CD14-positive monocyte (primary cell): ENCODE measurements around the gene ETV4. TPM values are rescaled to one million over a fixed set of nuclear protein-coding genes. Genes with fewer than 3 reads are reported as not detected.
A peak's percentile ranks its signal among the peaks of the same experiment; 100 is the strongest.

Experiments used
- DNase-seq, 3 donors: peaks; one replicate each; pipeline ENCODE4 v3.0.0-alpha.2; 2011 to 2022
- H2AFZ ChIP-seq: 2 replicates; pipeline ENCODE4 v1.6.0; 2012; ENCODE audit warnings: mild to moderate bottlenecking, low read depth, low read length, inconsistent platforms; ENCODE audit not compliant: insufficient read depth, poor library complexity, severe bottlenecking
- H3K27ac ChIP-seq, 2 donors: 1 replicate in 1 of 2; 2 replicates in 1 of 2; pipeline ENCODE4 v1.5.1; 2012 to 2013; ENCODE audit warnings: low read length in 2 of 2, control low read depth in 1 of 2, inconsistent platforms in 1 of 2, low read depth in 1 of 2, mild to moderate bottlenecking in 1 of 2
- H3K27me3 ChIP-seq, 2 donors: one replicate each; pipeline versions ENCODE4 v1.6.0 to v1.6.1; 2011 to 2013; ENCODE audit warnings: low read length in 2 of 2; ENCODE audit not compliant: control insufficient read depth in 2 of 2, insufficient read depth in 2 of 2
- H3K36me3 ChIP-seq, 2 donors: replicated peaks in 1 of 2; 1 replicate in 1 of 2; 2 replicates in 1 of 2; pipeline versions ENCODE4 v1.5.1 to v1.6.1; 2012 to 2013; ENCODE audit warnings: low read length in 2 of 2, control low read depth in 1 of 2, inconsistent platforms in 1 of 2, mild to moderate bottlenecking in 1 of 2; ENCODE audit not compliant: insufficient read depth in 2 of 2, control insufficient read depth in 1 of 2
- H3K4me1 ChIP-seq, 2 donors: 1 replicate in 1 of 2; 2 replicates in 1 of 2; pipeline versions ENCODE4 v1.5.1 to v1.6.1; 2012 to 2013; ENCODE audit warnings: low read length in 2 of 2, control low read depth in 1 of 2, inconsistent platforms in 1 of 2, mild to moderate bottlenecking in 1 of 2, moderate library complexity in 1 of 2; ENCODE audit not compliant: insufficient read depth in 2 of 2, control insufficient read depth in 1 of 2
- H3K4me2 ChIP-seq: replicated peaks from 2 replicates; pipeline ENCODE3; 2012; ENCODE audit warnings: low read length, moderate library complexity, mild to moderate bottlenecking; ENCODE audit not compliant: poor library complexity, severe bottlenecking; ENCODE audit errors: extremely low read depth
- H3K4me3 ChIP-seq, 3 experiments: fragments of 200-600 bp in 1 of 3; sonication (generic) in 1 of 3; replicated peaks in 1 of 3; 1 replicate in 2 of 3; 2 replicates in 1 of 3; pipeline ENCODE4 v1.5.1; 2011 to 2013; ENCODE audit warnings: low read length in 3 of 3, mild to moderate bottlenecking in 3 of 3, control low read depth in 2 of 3, low read depth in 2 of 3, inconsistent platforms in 1 of 3, moderate library complexity in 1 of 3
- H3K79me2 ChIP-seq: 2 replicates; pipeline ENCODE4 v1.6.0; 2012; ENCODE audit warnings: mild to moderate bottlenecking, control low read depth, inconsistent platforms, low read length, moderate library complexity; ENCODE audit not compliant: insufficient read depth
- H3K9ac ChIP-seq: 2 replicates; pipeline ENCODE4 v1.6.0; 2017; ENCODE audit warnings: low read length, mild to moderate bottlenecking; ENCODE audit not compliant: insufficient read depth, poor library complexity, severe bottlenecking
- H3K9me3 ChIP-seq, 2 donors: replicated peaks in 1 of 2; 1 replicate in 1 of 2; 2 replicates in 1 of 2; pipeline versions ENCODE4 v1.5.1 to v1.6.1; 2012 to 2013; ENCODE audit warnings: low read length in 2 of 2, control low read depth in 1 of 2; ENCODE audit not compliant: control insufficient read depth in 1 of 2, insufficient read depth in 1 of 2
- H4K20me1 ChIP-seq: 2 replicates; pipeline ENCODE4 v1.6.0; 2012; ENCODE audit warnings: mild to moderate bottlenecking, low read length, control low read depth, moderate library complexity; ENCODE audit not compliant: insufficient read depth
- H3K27ac Mint-ChIP-seq, 7 donors: one replicate each; pipeline ENCODE4 v1.8.0; 2020; ENCODE audit warnings: mild to moderate bottlenecking in 7 of 7, mixed read lengths in 7 of 7, moderate library complexity in 6 of 7, inconsistent platforms in 2 of 7
- H3K27me3 Mint-ChIP-seq, 3 donors: one replicate each; pipeline ENCODE4 v1.8.0; 2021 to 2022; ENCODE audit warnings: low read depth in 3 of 3, mild to moderate bottlenecking in 3 of 3, mixed read lengths in 3 of 3, moderate library complexity in 3 of 3, inconsistent platforms in 1 of 3
- H3K36me3 Mint-ChIP-seq, 2 donors: one replicate each; pipeline ENCODE4 v1.8.0; 2020; ENCODE audit warnings: mixed read lengths in 2 of 2, inconsistent platforms in 1 of 2, mild to moderate bottlenecking in 1 of 2
- H3K4me1 Mint-ChIP-seq: one replicate; pipeline ENCODE4 v1.8.0; 2020; ENCODE audit warnings: mild to moderate bottlenecking, mixed read lengths
- H3K4me3 Mint-ChIP-seq, 2 donors: one replicate each; pipeline ENCODE4 v1.8.0; 2020; ENCODE audit warnings: mild to moderate bottlenecking in 2 of 2, mixed read lengths in 2 of 2, moderate library complexity in 1 of 2
- H3K9me3 Mint-ChIP-seq, 7 donors: one replicate each; pipeline ENCODE4 v1.8.0; 2020 to 2022; ENCODE audit warnings: mixed read lengths in 7 of 7, mild to moderate bottlenecking in 6 of 7, moderate library complexity in 6 of 7, inconsistent platforms in 2 of 7
- CTCF ChIP-seq: fragments of 200-600 bp; IDR thresholded peaks from one replicate; pipeline ENCODE4 v1.8.0; 2022; ENCODE audit warnings: antibody characterized with exemption, mild to moderate bottlenecking
- WGBS: methylation state at CpG from one replicate; pipeline ENCODE4 v1.1.5; 2013; ENCODE audit warnings: missing lambda C conversion rate; ENCODE audit not compliant: insufficient coverage; 5-methylcytosine and 5-hydroxymethylcytosine counted together
- intact Hi-C, 2 donors: fragments of 100-400 bp; cut with micrococcal nuclease; formaldehyde crosslinking; loops; one replicate each; pipeline versions ENCODE4 v1.15.0 to v1.15.1; 2023
- polyA plus RNA-seq, 3 donors: library from polyadenylated mRNA; depleted of rRNA in 1 of 3; unstranded in 2 of 3; stranded (reverse) in 1 of 3; fragments of 300-500 nt in 2 of 3; fragments of >200 nt in 1 of 3; fragmentation: Illumina TruSeq in 2 of 3; gene quantifications; 1 replicate in 2 of 3; 2 replicates in 1 of 3; pipeline ENCODE4 v1.2.3, GENCODE V29; 2012 to 2021

The ETV4 gene
- polyA plus RNA-seq, 3 donors: not detected

- Histone ChIP-seq H2AFZ (no peak overlapping the region), H3K36me3 (no peaks in the 10 kb centered on the region), H3K4me1 (peaks cover 18 to 23% of the 10 kb centered on the region in 2 donors), H3K79me2 (no peaks in the 10 kb centered on the region), H3K4me2 (no peak overlapping the region), H3K9me3 (no peaks in the 10 kb centered on the region), H4K20me1 (no peaks in the 10 kb centered on the region), H3K27ac (no peak overlapping the region), H3K9ac (no peak overlapping the region), H3K4me3 (no peak overlapping the region), H3K27me3 (peaks cover 25 to 36% of the 10 kb centered on the region in 2 donors)
- peaks cover 26% of the 10 kb centered on the region for H3K4me1 Mint-ChIP-seq
- no peak overlapping the region for H3K4me3 Mint-ChIP-seq
- peaks cover 38 to 46% (median 43%) of the 10 kb centered on the region in 3 donors for H3K27me3 Mint-ChIP-seq
- no peak for DNase-seq
- no peaks in the 10 kb centered on the region for H3K36me3 Mint-ChIP-seq
- TF ChIP-seq CTCF: no peak
- intact Hi-C loops: no loop called here
- WGBS: 93% methylated on average over 3 of the region's 5 CpGs
- H3K27ac Mint-ChIP-seq: peak overlapping the region in 1 of 7 donors; percentile 12
- H3K9me3 Mint-ChIP-seq: peaks cover 0 to 8% (median 0%) of the 10 kb centered on the region in 7 donors
Observed at GRCh38 chr17:43558805-43559160, 12.6 kb upstream of the ETV4 start.

GRCh38 chr17:43556292-43556691, 10.2 kb upstream of the ETV4 start:
- H3K36me3 Mint-ChIP-seq: no peaks in the 10 kb centered on the region
- Histone ChIP-seq H3K27ac (no peak overlapping the region), H3K9ac (no peak overlapping the region), H3K79me2 (no peaks in the 10 kb centered on the region), H3K4me2 (peak overlapping the region; percentile 43), H3K4me3 (peak overlapping the region in 1 of 3 experiments; percentile 37), H2AFZ (no peak overlapping the region), H3K4me1 (peaks cover 18 to 23% of the 10 kb centered on the region in 2 donors), H3K36me3 (no peaks in the 10 kb centered on the region), H4K20me1 (no peaks in the 10 kb centered on the region), H3K27me3 (peaks cover 12 to 27% of the 10 kb centered on the region in 2 donors), H3K9me3 (no peaks in the 10 kb centered on the region)
- no peak for TF ChIP-seq CTCF
- H3K4me1 Mint-ChIP-seq: peaks cover 19% of the 10 kb centered on the region
- WGBS: 0% methylated on average over 3 of the region's 5 CpGs
- peaks cover 0 to 2% (median 0%) of the 10 kb centered on the region in 7 donors for H3K9me3 Mint-ChIP-seq
- H3K27me3 Mint-ChIP-seq: peaks cover 35 to 48% (median 40%) of the 10 kb centered on the region in 3 donors
- peak; percentile 82 to 87 (median 85) for DNase-seq
- intact Hi-C loops: no loop called here
- H3K27ac Mint-ChIP-seq: peak overlapping the region in 6 of 7 donors; percentile 71 to 94 (median 87)
- peak overlapping the region in 1 of 2 donors; percentile 90 for H3K4me3 Mint-ChIP-seq
